Natural killer cell (primary cell): Measurements from ENCODE around the gene PIK3AP1. TPM values are rescaled to one million over a fixed set of nuclear protein-coding genes. Genes with fewer than 3 reads are reported as not detected.
"Not testable (repeated sequence)": the region's sequence is repeated elsewhere in the genome, so short reads cannot be mapped to it uniquely, and the experiment has no call there.

ENCODE experiments used
- ATAC-seq, 3 donors: fragments of 150-1000 bp in 2 of 3; fragments of 200-7000 bp in 1 of 3; cut with Tn5 transposase; 1 replicate in 1 of 3; 2 replicates in 2 of 3; pipeline ENCODE4 v1.10.0; 2021; ENCODE audit warnings: mild to moderate bottlenecking in 2 of 3, moderate library complexity in 2 of 3
- DNase-seq, 2 donors: peaks; one replicate each; pipeline versions ENCODE4 v3.0.0 to v3.0.0-alpha.2; 2013 to 2021; ENCODE audit warnings: mixed read lengths in 1 of 2
- H3K27ac ChIP-seq: one replicate; pipeline ENCODE4 v1.5.1; 2013; ENCODE audit warnings: mild to moderate bottlenecking, low read length
- H3K27me3 ChIP-seq: one replicate; pipeline ENCODE4 v1.6.1; 2013; ENCODE audit warnings: low read length; ENCODE audit not compliant: control insufficient read depth, insufficient read depth
- H3K36me3 ChIP-seq: one replicate; pipeline ENCODE4 v1.6.1; 2013; ENCODE audit warnings: low read length; ENCODE audit not compliant: control insufficient read depth, insufficient read depth
- H3K4me1 ChIP-seq: one replicate; pipeline ENCODE4 v1.6.1; 2013; ENCODE audit warnings: low read length; ENCODE audit not compliant: control insufficient read depth, insufficient read depth
- H3K4me3 ChIP-seq: one replicate; pipeline ENCODE4 v1.5.1; 2013; ENCODE audit warnings: low read length
- H3K9me3 ChIP-seq: one replicate; pipeline ENCODE4 v1.6.1; 2013; ENCODE audit warnings: low read length; ENCODE audit not compliant: control insufficient read depth, insufficient read depth
- H3K27ac Mint-ChIP-seq, 2 donors: one replicate each; pipeline ENCODE4 v1.8.0; 2022; ENCODE audit warnings: mild to moderate bottlenecking in 2 of 2, mixed read lengths in 2 of 2, moderate library complexity in 1 of 2
- H3K27me3 Mint-ChIP-seq, 2 donors: one replicate each; pipeline ENCODE4 v1.8.0; 2022; ENCODE audit warnings: low read depth in 2 of 2, mixed read lengths in 2 of 2
- H3K36me3 Mint-ChIP-seq: one replicate; pipeline ENCODE4 v1.8.0; 2022; ENCODE audit warnings: mixed read lengths
- H3K4me1 Mint-ChIP-seq, 2 donors: one replicate each; pipeline ENCODE4 v1.8.0; 2022; ENCODE audit warnings: mixed read lengths in 2 of 2
- H3K4me3 Mint-ChIP-seq: one replicate; pipeline ENCODE4 v1.8.0; 2022; ENCODE audit warnings: mild to moderate bottlenecking, moderate library complexity, mixed read lengths
- H3K9me3 Mint-ChIP-seq, 2 donors: one replicate each; pipeline ENCODE4 v1.8.0; 2022; ENCODE audit warnings: mixed read lengths in 2 of 2
- WGBS: methylation state at CpG from one replicate; pipeline ENCODE4 v1.1.7; 2013; ENCODE audit warnings: missing lambda C conversion rate; ENCODE audit not compliant: insufficient coverage; 5-methylcytosine and 5-hydroxymethylcytosine counted together
- intact Hi-C: fragments of 100-400 bp; cut with micrococcal nuclease; formaldehyde crosslinking; loops from one replicate; pipeline ENCODE4 v1.14.2; 2022
- total RNA-seq, 4 donors: library from RNA; stranded (reverse); fragments of 120-200 nt in 1 of 4; gene quantifications; one replicate each; pipeline versions ENCODE4 v1.2.3 to v1.2.4, GENCODE V29; 2013 to 2022
- TF ChIP-seq, protein P1 (sequence below): fragments of 200-600 bp; IDR thresholded peaks from one replicate; pipeline ENCODE4 v1.8.0; 2022; ENCODE audit warnings: antibody characterized with exemption

PIK3AP1 gene
- total RNA-seq, 3 donors from 2014 or later (not counting 1 experiment from before 2014, with no cell fraction given), result 95.3 to 137 (median 97.1) TPM

DNA sequence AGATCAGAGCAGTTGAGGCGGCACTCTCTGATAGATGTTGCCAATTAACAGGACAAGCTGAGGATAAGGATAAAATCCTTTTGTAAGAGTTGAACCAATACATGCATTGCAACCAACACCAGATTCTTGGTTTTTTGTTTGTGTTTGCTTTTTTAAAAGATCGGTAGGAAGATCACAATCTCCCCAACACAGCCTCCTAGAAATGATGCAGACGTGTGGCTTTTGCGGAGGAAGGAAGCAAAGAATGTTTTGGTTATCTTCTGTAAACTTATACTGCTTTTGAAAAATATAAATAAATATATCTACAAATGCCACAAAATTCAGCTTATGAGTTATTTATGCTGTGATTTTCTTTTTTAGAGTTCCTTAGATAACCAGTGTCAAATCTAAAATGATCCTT is 35.5 kb downstream of the PIK3AP1 start:
- H3K4me3 Mint-ChIP-seq, result peak overlapping the region; percentile 73
- ATAC-seq (no peak), DNase-seq (no peak)
- Histone ChIP-seq H3K4me1 (peaks cover 55% of the 10 kb centered on the region), H3K9me3 (no peaks in the 10 kb centered on the region), H3K27me3 (no peaks in the 10 kb centered on the region), H3K4me3 (no peak overlapping the region), H3K27ac (peak overlapping the region; percentile 55), H3K36me3 (no peaks in the 10 kb centered on the region)
- H3K36me3 Mint-ChIP-seq, result peaks cover 10% of the 10 kb centered on the region
- peaks cover 0 to 3% of the 10 kb centered on the region in 2 donors for H3K9me3 Mint-ChIP-seq
- H3K27me3 Mint-ChIP-seq, result no peaks in the 10 kb centered on the region
- H3K4me1 Mint-ChIP-seq, result peaks cover 84 to 97% of the 10 kb centered on the region in 2 donors
- TF ChIP-seq, protein P1, sequence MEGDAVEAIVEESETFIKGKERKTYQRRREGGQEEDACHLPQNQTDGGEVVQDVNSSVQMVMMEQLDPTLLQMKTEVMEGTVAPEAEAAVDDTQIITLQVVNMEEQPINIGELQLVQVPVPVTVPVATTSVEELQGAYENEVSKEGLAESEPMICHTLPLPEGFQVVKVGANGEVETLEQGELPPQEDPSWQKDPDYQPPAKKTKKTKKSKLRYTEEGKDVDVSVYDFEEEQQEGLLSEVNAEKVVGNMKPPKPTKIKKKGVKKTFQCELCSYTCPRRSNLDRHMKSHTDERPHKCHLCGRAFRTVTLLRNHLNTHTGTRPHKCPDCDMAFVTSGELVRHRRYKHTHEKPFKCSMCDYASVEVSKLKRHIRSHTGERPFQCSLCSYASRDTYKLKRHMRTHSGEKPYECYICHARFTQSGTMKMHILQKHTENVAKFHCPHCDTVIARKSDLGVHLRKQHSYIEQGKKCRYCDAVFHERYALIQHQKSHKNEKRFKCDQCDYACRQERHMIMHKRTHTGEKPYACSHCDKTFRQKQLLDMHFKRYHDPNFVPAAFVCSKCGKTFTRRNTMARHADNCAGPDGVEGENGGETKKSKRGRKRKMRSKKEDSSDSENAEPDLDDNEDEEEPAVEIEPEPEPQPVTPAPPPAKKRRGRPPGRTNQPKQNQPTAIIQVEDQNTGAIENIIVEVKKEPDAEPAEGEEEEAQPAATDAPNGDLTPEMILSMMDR, result no peak
- H3K27ac Mint-ChIP-seq, result peak overlapping the region; percentile 76 to 98
- intact Hi-C loops, result no loop called here
- 100% methylated on average over 1 of the region's 4 CpGs for WGBS

DNA sequence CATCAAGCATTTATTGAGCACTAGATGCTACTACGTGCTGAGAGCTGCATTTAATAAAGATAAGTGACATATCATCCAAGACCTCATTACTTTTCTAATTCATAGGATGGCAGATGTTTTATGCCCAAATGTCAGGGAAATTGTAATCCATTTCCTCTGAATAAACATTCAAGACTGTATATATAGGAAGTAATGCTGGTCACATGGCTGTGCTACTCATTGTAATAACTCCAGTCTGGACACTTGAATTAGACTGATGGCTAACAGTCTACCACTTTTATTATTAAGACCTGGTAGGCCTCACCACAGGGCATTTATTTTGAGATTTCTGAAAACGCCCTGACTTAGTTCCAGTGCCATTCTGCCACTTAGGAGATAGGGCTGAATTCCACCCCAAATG is 36.6 kb downstream of the PIK3AP1 start:
- no peaks in the 10 kb centered on the region for H3K27me3 ChIP-seq
- peaks cover 0 to 3% of the 10 kb centered on the region in 2 donors for H3K9me3 Mint-ChIP-seq
- intact Hi-C loops, result no loop called here

DNA sequence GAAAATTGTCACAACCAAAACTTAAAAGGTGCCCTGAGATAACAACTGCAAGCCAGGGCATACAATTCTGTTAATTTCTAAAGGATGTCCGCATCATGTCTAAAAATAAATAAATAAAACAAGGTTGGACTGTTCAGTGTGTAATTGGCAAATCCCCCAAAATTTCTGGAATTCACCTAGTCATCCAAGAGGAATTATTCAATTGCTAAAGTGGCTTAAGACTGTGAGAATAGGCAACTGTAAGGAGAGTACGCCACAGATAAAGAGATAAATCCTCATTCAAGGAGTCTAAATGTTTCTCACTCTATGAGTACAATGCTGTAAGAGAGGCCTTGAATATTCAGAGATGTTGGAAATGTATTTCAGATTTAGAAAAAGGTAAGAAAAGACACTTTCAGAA is 37.2 kb downstream of the PIK3AP1 start:
- Histone ChIP-seq H3K4me3 (no peak overlapping the region), H3K4me1 (peaks cover 53% of the 10 kb centered on the region), H3K9me3 (no peaks in the 10 kb centered on the region), H3K27ac (peak overlapping the region; percentile 3), H3K36me3 (no peaks in the 10 kb centered on the region), H3K27me3 (no peaks in the 10 kb centered on the region)
- no peak for ATAC-seq
- no peaks in the 10 kb centered on the region for H3K27me3 Mint-ChIP-seq
- H3K4me3 Mint-ChIP-seq, result no peak overlapping the region
- intact Hi-C loops, result no loop called here
- WGBS, result 90% methylated on average over 2 of the region's 2 CpGs
- peaks cover 10% of the 10 kb centered on the region for H3K36me3 Mint-ChIP-seq
- H3K27ac Mint-ChIP-seq, result peak overlapping the region; percentile 76 to 98
- H3K9me3 Mint-ChIP-seq, result peaks cover 0 to 3% of the 10 kb centered on the region in 2 donors
- TF ChIP-seq, protein P1, result no peak
- no peak for DNase-seq
- peaks cover 82 to 93% of the 10 kb centered on the region in 2 donors for H3K4me1 Mint-ChIP-seq

More for the DNA sequence above, 36.6 kb downstream of the PIK3AP1 start:
- Mint-ChIP-seq H3K4me1 (peaks cover 82 to 94% of the 10 kb centered on the region in 2 donors), H3K27ac (peak overlapping the region; percentile 76 to 98), H3K36me3 (peaks cover 10% of the 10 kb centered on the region), H3K27me3 (no peaks in the 10 kb centered on the region), H3K4me3 (peak overlapping the region; percentile 73)
- 80% methylated on average over 1 of the region's 2 CpGs for WGBS
- no peak for DNase-seq
- TF ChIP-seq, protein P1, result no peak
- peaks cover 53% of the 10 kb centered on the region for H3K4me1 ChIP-seq
- no peaks in the 10 kb centered on the region for H3K36me3 ChIP-seq
- H3K4me3 ChIP-seq, result no peak overlapping the region
- no peak for ATAC-seq
- no peaks in the 10 kb centered on the region for H3K9me3 ChIP-seq
- H3K27ac ChIP-seq, result peak overlapping the region; percentile 55

DNA sequence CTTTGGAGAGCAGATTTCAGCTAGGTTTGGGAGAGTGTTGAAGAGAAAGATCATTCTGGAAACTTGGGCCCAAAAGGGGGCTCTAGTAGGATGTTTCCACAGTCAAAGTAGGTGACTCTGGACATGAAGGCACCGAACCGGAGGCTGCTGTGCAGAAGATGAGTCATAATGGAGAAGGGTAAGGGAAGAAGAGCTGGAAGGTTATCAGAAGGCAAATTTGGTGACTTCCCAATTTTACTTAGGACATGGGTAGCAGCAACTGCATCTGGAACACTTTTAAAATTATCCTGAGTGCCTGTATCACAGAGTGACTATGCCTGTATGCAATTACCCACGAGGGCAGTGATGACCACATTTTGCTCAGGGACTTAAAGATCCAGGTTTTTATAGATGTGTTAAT is 38.8 kb downstream of the PIK3AP1 start:
- no peaks in the 10 kb centered on the region for H3K27me3 Mint-ChIP-seq
- H3K27me3 ChIP-seq, result no peaks in the 10 kb centered on the region
- no peak overlapping the region for H3K4me3 Mint-ChIP-seq
- H3K9me3 Mint-ChIP-seq, result peaks cover 0 to 3% of the 10 kb centered on the region in 2 donors
- ATAC-seq (no peak), DNase-seq (no peak)
- no peaks in the 10 kb centered on the region for H3K36me3 ChIP-seq
- H3K27ac ChIP-seq, result no peak overlapping the region
- intact Hi-C loops, result no loop called here
- H3K4me1 ChIP-seq, result peaks cover 53% of the 10 kb centered on the region
- peaks cover 82 to 92% of the 10 kb centered on the region in 2 donors for H3K4me1 Mint-ChIP-seq
- TF ChIP-seq, protein P1, result no peak
- H3K4me3 ChIP-seq, result no peak overlapping the region
- no peaks in the 10 kb centered on the region for H3K9me3 ChIP-seq
- H3K27ac Mint-ChIP-seq, result peak overlapping the region; percentile 52 to 67
- 83% methylated on average over 2 of the region's 3 CpGs for WGBS
- peaks cover 10% of the 10 kb centered on the region for H3K36me3 Mint-ChIP-seq

DNA sequence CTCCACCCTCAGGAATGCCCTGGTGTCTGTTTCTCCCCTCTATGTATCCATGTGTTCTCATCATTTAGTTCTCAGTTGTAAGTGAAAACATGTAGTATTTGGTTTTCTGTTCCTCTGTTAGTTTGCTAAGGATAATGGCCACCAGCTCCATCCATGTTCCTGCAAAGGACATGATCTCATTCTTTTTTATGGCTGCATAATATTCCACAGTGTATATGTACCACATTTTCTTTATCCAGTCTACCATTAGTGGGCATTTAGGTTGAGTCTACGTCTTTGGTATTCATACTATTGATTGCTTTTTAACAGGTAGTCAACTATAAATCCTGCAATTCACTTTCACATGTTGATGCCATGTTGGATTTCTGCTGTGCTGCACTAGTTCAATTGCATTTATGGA is 39.9 kb downstream of the PIK3AP1 start:
- Mint-ChIP-seq H3K27ac (peak overlapping the region in 1 of 2 donors; percentile 84), H3K4me1 (peaks cover 80 to 89% of the 10 kb centered on the region in 2 donors)
- H3K36me3 ChIP-seq, H3K4me3 Mint-ChIP-seq, H3K36me3 Mint-ChIP-seq, H3K4me3 ChIP-seq, H3K27ac ChIP-seq, intact Hi-C loops, H3K9me3 Mint-ChIP-seq, H3K9me3 ChIP-seq, H3K27me3 Mint-ChIP-seq, DNase-seq, H3K27me3 ChIP-seq, ATAC-seq: not testable (repeated sequence)
- 100% methylated on average over 1 of the region's 1 CpG for WGBS
- H3K4me1 ChIP-seq, result peaks cover 52% of the 10 kb centered on the region
